Transverse colon (tissue), 4 donors: Measurements from ENCODE around the gene TRIML2. TPM values are rescaled to one million over a fixed set of nuclear protein-coding genes. Genes with fewer than 3 reads are reported as not detected.

Experiments
- DNase-seq: peaks from one replicate; pipeline ENCODE4 v3.0.0-alpha.2; 2019
- H3K27ac ChIP-seq, 4 donors: fragments of 200-600 bp; sonication (generic); 2 replicates each; pipeline ENCODE4 v1.5.1; 2016 to 2018; ENCODE audit warnings: inconsistent platforms in 4 of 4
- H3K27me3 ChIP-seq: fragments of 200-600 bp; sonication (generic); 2 replicates; pipeline ENCODE4 v1.5.1; 2017; ENCODE audit warnings: inconsistent platforms
- H3K36me3 ChIP-seq, 4 donors: fragments of 200-600 bp; sonication (generic); 2 replicates each; pipeline ENCODE4 v1.5.1; 2017 to 2019; ENCODE audit warnings: inconsistent platforms in 4 of 4
- H3K4me1 ChIP-seq, 4 donors: fragments of 200-600 bp; sonication (generic); 2 replicates each; pipeline ENCODE4 v1.5.1; 2017 to 2020; ENCODE audit warnings: inconsistent platforms in 4 of 4
- H3K4me3 ChIP-seq, 4 donors: fragments of 200-600 bp; sonication (generic); 1 replicate in 1 of 4; 2 replicates in 3 of 4; pipeline versions ENCODE4 v1.5.1 to v1.6.1; 2017 to 2019; ENCODE audit warnings: inconsistent platforms in 4 of 4
- H3K9me3 ChIP-seq, 2 donors: fragments of 200-600 bp; sonication (generic); 2 replicates each; pipeline ENCODE4 v1.5.1; 2017 to 2019; ENCODE audit warnings: inconsistent platforms in 2 of 2
- CTCF ChIP-seq, 5 experiments: fragments of 200-600 bp in 3 of 5; fragments of 450-650 bp in 2 of 5; sonication (generic) in 3 of 5; IDR thresholded peaks; 1 replicate in 2 of 5; 2 replicates in 3 of 5; pipeline ENCODE4 v1.5.1; 2016 to 2017; ENCODE audit warnings: antibody characterized with exemption in 5 of 5, inconsistent platforms in 3 of 5, mild to moderate bottlenecking in 2 of 5, moderate library complexity in 1 of 5
- EP300 ChIP-seq: sonication (generic); formaldehyde crosslinking; IDR thresholded peaks from one replicate; pipeline ENCODE4 v1.6.1; 2017; ENCODE audit warnings: antibody characterized with exemption, low read depth
- POLR2A ChIP-seq: fragments of 450-650 bp; IDR thresholded peaks from one replicate; pipeline ENCODE4 v1.6.1; 2016; ENCODE audit warnings: antibody characterized with exemption, mild to moderate bottlenecking, moderate library complexity
- POLR2AphosphoS5 ChIP-seq, 3 donors: sonication (generic); formaldehyde crosslinking; IDR thresholded peaks; one replicate each; pipeline ENCODE4 v1.6.1; 2016; ENCODE audit warnings: antibody characterized with exemption in 3 of 3
- WGBS, 2 donors: methylation state at CpG; one replicate each; pipeline ENCODE4 v1.1.5; 2018; ENCODE audit warnings: low coverage in 1 of 2; 5-methylcytosine and 5-hydroxymethylcytosine counted together
- in situ Hi-C, 4 donors: fragments of 200-750 bp; cut with MboI; loops; one replicate each; pipeline versions ENCODE4 v1.15.0 to v1.15.1; 2017; ENCODE audit warnings: low sequenced_read_pairs in 3 of 4, low pct_ligation_motif_present in 1 of 4, low pct_unique_long_range_greater_than_20kb in 1 of 4
- intact Hi-C: fragments of 100-400 bp; cut with DNase I; formaldehyde crosslinking; loops from one replicate; pipeline ENCODE4 v1.15.1; 2023; ENCODE audit warnings: low total_unique reads
- total RNA-seq, 4 donors: library from RNA; depleted of rRNA; stranded (reverse); fragments of >200 nt; gene quantifications; one replicate each; pipeline ENCODE4 v1.1.0, GENCODE V29; 2016

Gene TRIML2, protein sequence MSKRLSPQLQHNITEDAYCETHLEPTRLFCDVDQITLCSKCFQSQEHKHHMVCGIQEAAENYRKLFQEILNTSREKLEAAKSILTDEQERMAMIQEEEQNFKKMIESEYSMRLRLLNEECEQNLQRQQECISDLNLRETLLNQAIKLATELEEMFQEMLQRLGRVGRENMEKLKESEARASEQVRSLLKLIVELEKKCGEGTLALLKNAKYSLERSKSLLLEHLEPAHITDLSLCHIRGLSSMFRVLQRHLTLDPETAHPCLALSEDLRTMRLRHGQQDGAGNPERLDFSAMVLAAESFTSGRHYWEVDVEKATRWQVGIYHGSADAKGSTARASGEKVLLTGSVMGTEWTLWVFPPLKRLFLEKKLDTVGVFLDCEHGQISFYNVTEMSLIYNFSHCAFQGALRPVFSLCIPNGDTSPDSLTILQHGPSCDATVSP
- not detected for total RNA-seq

GRCh38 chr4:188109157-188109755, at the start of gene TRIML2:
Gene TRIML2, minus strand, starts transcription at chr4:188109603. Its CDS starts 4,235 bp downstream, at chr4:188105368.
- no peak within 1 kb of the TSS for H3K27ac ChIP-seq
- no peak within 1 kb of the TSS for H3K4me3 ChIP-seq
- no peaks in the 10 kb centered on the region for H3K36me3 ChIP-seq
- no peaks in the 10 kb centered on the region for H3K27me3 ChIP-seq
- no peak for TF ChIP-seq EP300
- TF ChIP-seq CTCF (IDR thresholded peaks at IDR 0.05), result no peak
- no peak for TF ChIP-seq POLR2A
- no peak for TF ChIP-seq POLR2AphosphoS5 (IDR thresholded peaks at IDR 0.05)
- intact Hi-C loops (no loop called here), in situ Hi-C loops (no loop called here)
- no peak for DNase-seq
- H3K4me1 ChIP-seq, result no peaks in the 10 kb centered on the region
- WGBS, 2 donors, result 40 to 66% methylated on average over 1 to 11 of the region's 11 CpGs
- H3K9me3 ChIP-seq, result no peaks in the 10 kb centered on the region

DNA sequence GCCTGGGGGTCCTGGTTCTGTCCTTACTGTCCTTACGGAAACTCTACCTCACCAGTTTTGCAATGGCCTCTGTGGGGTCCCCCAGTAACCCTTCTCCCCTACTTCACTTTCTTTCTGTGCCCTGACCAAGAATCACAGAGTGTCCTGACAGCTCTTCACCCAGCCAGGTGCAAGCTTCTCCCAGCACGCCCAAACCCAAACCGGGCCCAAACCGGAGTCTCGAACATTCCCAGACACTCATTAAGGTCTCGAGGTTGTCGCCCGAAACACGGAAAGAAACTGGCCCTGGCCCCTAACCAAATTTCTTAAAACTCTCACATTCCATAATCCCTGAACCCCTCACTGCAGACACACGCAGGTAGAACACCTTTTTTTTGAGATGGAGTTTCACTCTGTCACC, 48.9 kb upstream of the TRIML2 start:
- DNase-seq, result no peak
- intact Hi-C loops (no loop called here), in situ Hi-C loops (no loop called here)
- no peaks in the 10 kb centered on the region for H3K36me3 ChIP-seq
- H3K4me1 ChIP-seq, result no peaks in the 10 kb centered on the region
- 93 to 95% methylated on average over 10 of the region's 10 CpGs for WGBS, 2 donors
- no peak for TF ChIP-seq EP300
- H3K4me3 ChIP-seq, result no peak overlapping the region
- H3K27me3 ChIP-seq, result no peaks in the 10 kb centered on the region
- no peak overlapping the region for H3K27ac ChIP-seq
- no peaks in the 10 kb centered on the region for H3K9me3 ChIP-seq

DNA sequence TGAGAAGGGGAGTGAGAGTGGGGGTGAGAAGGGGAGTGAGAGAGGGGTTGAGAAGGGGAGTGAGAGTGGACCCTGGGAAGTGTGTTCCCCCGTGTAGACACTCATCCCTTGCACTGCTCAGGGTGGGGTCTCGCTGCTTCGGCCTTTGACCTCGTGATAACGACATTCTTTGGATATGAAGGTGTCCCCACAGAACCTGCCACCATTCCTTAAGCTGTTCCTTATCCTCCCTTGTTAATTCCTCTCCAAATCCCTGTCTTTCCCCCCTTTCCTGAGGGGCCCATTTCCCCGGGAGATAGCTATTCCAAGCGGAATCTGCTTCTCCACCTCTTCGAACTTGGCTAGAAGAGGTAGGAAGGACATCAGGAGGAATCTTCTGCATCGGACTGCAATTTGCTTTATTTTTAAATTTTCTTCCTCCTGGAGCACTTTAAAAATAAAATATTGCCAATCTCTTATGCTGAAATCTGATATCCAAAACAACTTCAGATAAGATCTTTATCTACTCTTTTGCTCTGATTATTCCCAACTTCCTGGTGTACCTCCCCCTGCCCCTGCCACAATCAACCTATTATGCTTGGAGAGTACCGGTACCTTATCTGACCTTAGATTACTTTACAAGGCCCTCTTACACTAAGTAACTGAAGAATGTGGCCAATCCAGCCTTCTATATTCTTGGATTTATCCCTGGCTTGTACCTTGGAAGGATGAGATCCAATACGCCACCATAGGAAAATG, 45.4 kb upstream of the TRIML2 start:
- no peaks in the 10 kb centered on the region for H3K36me3 ChIP-seq
- no peak overlapping the region for H3K4me3 ChIP-seq
- H3K27ac ChIP-seq, result no peak overlapping the region
- no peaks in the 10 kb centered on the region for H3K27me3 ChIP-seq
- intact Hi-C loops (no loop called here), in situ Hi-C loops (no loop called here)
- 55 to 66% methylated on average over 6 to 11 of the region's 11 CpGs for WGBS, 2 donors
- TF ChIP-seq POLR2AphosphoS5 (IDR thresholded peaks at IDR 0.05) (no peak), POLR2A (no peak), CTCF (IDR thresholded peaks at IDR 0.05) (no peak), EP300 (no peak)
- no peak for DNase-seq
- H3K9me3 ChIP-seq, result no peaks in the 10 kb centered on the region
- no peaks in the 10 kb centered on the region for H3K4me1 ChIP-seq

DNA sequence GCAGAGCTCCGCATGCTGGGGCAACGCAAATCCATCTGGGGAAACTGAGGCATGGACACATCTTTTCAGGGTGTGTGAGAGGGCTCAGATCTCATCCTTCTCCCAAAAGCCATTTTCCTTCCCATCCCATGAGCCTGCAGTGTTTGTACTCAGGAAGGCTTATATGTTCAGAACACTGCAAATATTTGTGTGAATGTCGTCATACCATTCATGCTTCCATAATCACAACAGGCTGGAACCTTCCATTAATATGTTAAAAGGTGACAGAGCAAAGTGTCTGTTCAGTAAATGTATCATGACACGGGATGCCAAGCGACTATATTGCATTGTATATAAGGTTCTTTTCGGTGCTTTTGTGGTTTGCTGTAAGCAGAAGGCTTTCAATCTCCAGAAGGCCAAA, 38.4 kb upstream of the TRIML2 start:
- 87 to 88% methylated on average over 6 of the region's 6 CpGs for WGBS, 2 donors
- intact Hi-C loops, result no loop called here
- H3K9me3 ChIP-seq, result no peaks in the 10 kb centered on the region

More for the DNA sequence above, 38.4 kb upstream of the TRIML2 start:
- no peaks in the 10 kb centered on the region for H3K27me3 ChIP-seq
- TF ChIP-seq POLR2AphosphoS5 (IDR thresholded peaks at IDR 0.05), result no peak
- TF ChIP-seq POLR2A, result no peak
- TF ChIP-seq EP300, result no peak
- TF ChIP-seq CTCF (IDR thresholded peaks at IDR 0.05), result no peak
- in situ Hi-C loops, result no loop called here
- DNase-seq, result no peak
- H3K36me3 ChIP-seq, result no peaks in the 10 kb centered on the region
- H3K27ac ChIP-seq, result no peak overlapping the region
- no peak overlapping the region for H3K4me3 ChIP-seq
- no peaks in the 10 kb centered on the region for H3K4me1 ChIP-seq
